GM18526 (cell line): ENCODE results near the gene CCK.

ENCODE experiments used
- POLR2A ChIP-seq: IDR thresholded peaks from 3 replicates; pipeline ENCODE4 v1.6.1; 2011; ENCODE audit not compliant: insufficient read length; ENCODE audit errors: extremely low read depth

Gene CCK

GRCh38 chr3:42246091-42246490 is 19.9 kb downstream of the CCK start:
- TF ChIP-seq POLR2A = no peak

- TF ChIP-seq POLR2A = no peak
Measured at GRCh38 chr3:42236611-42237010, 29.4 kb downstream of the CCK start.

GRCh38 chr3:42235532-42235931 is 30.5 kb downstream of the CCK start:
- TF ChIP-seq POLR2A = no peak

GRCh38 chr3:42230860-42231259 is 35.1 kb downstream of the CCK start:
- TF ChIP-seq POLR2A = no peak

- no peak for TF ChIP-seq POLR2A
Measured at GRCh38 chr3:42229942-42230688, 35.9 kb downstream of the CCK start.

- no peak for TF ChIP-seq POLR2A
Measured at GRCh38 chr3:42229266-42229941, 36.6 kb downstream of the CCK start.

- TF ChIP-seq POLR2A = no peak
Measured at GRCh38 chr3:42228796-42229195, 37.2 kb downstream of the CCK start.

- TF ChIP-seq POLR2A = no peak
Measured at GRCh38 chr3:42226470-42227425, 39.2 kb downstream of the CCK start.

- TF ChIP-seq POLR2A = no peak
Measured at GRCh38 chr3:42225486-42226363, 40.3 kb downstream of the CCK start.

- TF ChIP-seq POLR2A = no peak
Measured at GRCh38 chr3:42224658-42225421, 41.1 kb downstream of the CCK start.

GRCh38 chr3:42224178-42224577 is 41.8 kb downstream of the CCK start:
- TF ChIP-seq POLR2A = no peak

- no peak for TF ChIP-seq POLR2A
Measured at GRCh38 chr3:42222942-42223693, 42.9 kb downstream of the CCK start.

GRCh38 chr3:42220436-42221121 is 45.4 kb downstream of the CCK start:
- no peak for TF ChIP-seq POLR2A

GRCh38 chr3:42216931-42217333 is 49.1 kb downstream of the CCK start:
- TF ChIP-seq POLR2A = no peak
